GM18861 (cell line): ENCODE results near the gene RUSF1.
A peak's percentile ranks its signal among the peaks of the same experiment; 100 is the strongest.
"Not testable (repeated sequence)": the region's sequence is repeated elsewhere in the genome, so short reads cannot be mapped to it uniquely, and the experiment has no call there.

Source experiments
- ATAC-seq: cut with Tn5 transposase; IDR thresholded peaks from one replicate; pipeline ENCODE4 v1.9.1; 2021; ENCODE audit not compliant: unreplicated experiment

The RUSF1 gene

DNA sequence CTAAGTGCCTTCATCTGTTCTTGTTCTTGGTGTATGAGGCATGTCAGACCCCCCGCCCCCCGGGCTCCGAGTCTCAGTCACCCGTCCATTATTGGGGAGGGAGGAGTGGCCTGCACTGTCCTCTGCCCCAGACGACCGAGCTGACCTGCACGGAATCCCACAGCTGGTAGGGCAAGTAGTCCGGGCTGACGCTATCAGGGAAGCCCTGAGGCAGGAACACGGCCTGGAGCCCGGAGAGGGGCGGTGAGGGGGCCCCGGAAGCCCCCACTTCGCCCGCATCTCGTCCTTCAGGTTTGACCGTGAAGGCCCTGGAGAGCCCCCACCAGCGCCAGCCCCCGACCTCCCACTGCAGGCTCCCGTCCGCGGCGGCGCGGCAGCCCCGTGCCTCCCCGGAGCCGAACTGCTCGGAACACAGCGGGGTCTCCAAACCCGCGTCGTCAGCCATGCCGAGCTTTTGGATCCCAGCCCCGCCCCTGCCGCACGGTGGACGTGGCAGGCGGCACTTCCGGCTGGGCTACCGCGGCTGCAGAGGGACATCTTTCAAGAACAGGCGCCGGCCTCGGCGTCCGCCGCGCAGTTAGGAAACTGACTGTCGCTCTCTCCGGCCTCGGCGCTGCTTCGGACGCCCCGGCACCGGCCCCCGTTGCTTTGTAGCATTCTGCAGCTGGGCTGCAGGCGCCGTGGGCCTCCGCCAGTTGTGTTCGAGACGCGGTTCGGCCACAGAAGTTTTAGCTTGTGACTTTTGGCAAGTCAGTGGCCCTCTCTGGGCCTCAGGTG, at the start of gene RUSF1:
Gene RUSF1, minus strand, starts transcription at position 463 of the 777 bp plus-strand sequence. Its CDS starts 18 bp downstream, at position 445.
- peak; percentile 89 for ATAC-seq

DNA sequence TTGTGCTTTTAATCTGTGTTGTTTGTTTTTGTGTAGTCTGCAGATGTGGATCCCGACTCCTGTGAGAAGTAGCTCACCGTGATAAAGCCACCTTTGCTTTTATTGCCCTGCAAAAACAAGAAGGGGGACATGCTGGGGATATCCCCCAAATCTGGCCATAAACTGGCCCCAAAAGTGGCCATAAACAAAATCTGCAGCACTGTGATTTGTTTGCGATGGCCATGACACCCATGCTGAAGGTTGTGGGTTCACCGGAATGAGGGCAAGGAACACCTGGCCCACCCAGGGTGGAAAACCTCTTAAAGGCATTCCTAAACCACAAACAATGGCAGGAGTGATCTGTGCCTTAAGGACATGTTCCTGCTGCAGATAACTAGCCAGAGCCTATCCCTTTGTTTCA, 34.6 kb upstream of the RUSF1 start:
- ATAC-seq, result no peak

- not testable (repeated sequence) for ATAC-seq
These were observed 31.6 kb upstream of the RUSF1 start for GRCh38 chr16:31539762-31540161.

DNA sequence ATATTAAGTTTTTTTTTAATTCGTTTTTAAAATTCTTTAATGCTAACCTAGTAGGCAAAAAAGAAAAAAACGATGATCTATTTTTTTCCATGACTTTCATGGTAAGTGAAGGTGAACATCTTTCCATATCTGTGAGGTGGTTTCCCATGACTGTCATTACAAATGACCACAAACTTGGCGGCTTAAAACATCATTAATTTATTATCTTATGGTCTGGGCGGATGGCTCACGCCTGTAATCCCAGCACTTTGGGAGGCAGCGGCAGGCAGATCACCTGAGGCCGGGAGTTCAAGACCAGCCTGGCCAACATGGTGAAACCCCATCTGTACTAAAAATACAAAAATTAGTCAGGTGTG, 30.0 kb upstream of the RUSF1 start:
- ATAC-seq, result not testable (repeated sequence)

GRCh38 chr16:31537362-31538242, 29.4 kb upstream of the RUSF1 start:
- no peak for ATAC-seq

DNA sequence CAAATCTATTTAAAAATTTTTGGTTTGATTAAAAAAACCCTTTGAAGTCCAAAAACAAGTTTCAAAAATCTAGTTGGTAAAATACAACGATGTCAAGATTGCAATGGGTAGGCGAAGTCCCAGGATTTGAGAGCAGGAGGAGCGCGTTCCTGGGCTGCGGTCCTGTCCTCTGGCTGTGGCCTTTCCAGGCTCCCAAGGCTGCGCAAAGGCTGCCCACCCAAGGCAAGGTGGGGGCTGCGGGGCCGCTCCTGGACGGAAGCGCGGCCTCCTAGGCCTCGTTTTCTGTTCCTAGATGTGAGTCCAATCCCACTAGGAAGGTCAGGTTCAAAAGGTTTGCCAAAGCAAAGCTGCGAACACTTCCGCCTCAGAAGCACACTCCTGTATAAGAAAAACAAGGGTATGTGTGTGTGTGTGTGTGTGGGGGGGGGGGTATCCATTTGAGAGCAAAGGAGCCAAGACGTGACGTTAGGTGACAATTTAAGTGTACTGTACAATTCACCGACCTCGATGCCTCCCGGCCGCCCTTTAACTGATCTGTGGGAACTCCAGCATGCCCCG, 28.7 kb upstream of the RUSF1 start:
- no peak for ATAC-seq

DNA sequence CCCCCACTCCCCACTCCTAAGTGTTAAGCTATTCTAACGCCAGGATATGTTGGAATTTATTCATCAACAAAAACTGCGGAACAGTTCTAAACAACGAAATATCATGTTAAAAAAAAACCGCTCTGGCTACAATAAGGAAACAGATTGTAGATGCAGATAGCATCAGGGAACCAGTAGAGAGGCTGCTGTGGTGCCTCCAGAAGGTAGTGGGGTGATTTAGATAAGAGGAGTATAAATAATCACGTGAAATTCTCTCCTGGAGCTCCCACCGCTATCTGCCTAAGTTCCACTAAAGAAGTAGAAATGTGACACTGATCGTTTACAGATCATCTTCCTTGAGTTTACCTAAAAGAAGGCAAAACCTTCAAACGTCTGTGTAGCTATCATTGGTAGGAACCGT, 27.5 kb upstream of the RUSF1 start:
- ATAC-seq, result no peak

- no peak for ATAC-seq
These were observed 24.7 kb upstream of the RUSF1 start for GRCh38 chr16:31532896-31533295.

DNA sequence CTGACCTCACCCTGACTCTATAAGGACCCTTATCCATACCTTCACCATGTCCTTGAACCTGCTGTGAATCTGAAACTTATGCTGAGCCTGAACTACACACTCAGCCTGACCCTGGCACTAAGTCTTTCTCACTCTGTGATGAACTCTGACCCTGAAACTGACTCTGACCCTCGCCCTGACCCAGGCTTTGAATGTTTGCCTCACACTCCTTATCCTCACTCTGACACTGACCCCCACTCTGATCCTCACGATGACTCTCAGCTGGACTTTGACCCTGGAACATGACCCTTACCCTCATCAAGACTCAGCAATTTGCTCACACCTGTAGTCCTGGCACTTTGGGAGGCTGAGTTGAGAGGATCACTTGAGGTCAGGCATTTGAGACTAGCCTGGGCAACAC, 23.9 kb upstream of the RUSF1 start:
- no peak for ATAC-seq

DNA sequence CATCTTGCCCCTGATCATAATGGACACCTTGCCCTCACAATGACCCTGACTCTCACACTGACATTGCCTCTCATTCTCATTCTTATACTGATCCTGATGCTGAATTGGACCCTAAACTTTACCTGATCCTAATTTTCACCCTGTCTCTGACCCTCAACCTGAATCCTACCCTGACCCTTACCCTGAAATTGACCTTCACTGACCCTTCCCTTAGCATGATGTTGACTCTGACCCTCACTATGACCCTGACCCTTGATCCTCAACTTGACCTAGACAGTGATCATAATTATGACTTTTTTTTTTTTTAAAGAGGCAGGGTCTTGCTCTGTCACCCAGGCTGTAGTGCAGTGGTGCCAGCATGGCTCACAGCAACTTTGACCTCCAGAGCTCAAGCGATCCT, 22.9 kb upstream of the RUSF1 start:
- ATAC-seq, result no peak

GRCh38 chr16:31530405-31530804, 22.2 kb upstream of the RUSF1 start:
- no peak for ATAC-seq

- no peak for ATAC-seq
These were observed 21.7 kb upstream of the RUSF1 start for GRCh38 chr16:31529937-31530312.

- ATAC-seq, result no peak
These were observed 21.1 kb upstream of the RUSF1 start for GRCh38 chr16:31529108-31529936.

DNA sequence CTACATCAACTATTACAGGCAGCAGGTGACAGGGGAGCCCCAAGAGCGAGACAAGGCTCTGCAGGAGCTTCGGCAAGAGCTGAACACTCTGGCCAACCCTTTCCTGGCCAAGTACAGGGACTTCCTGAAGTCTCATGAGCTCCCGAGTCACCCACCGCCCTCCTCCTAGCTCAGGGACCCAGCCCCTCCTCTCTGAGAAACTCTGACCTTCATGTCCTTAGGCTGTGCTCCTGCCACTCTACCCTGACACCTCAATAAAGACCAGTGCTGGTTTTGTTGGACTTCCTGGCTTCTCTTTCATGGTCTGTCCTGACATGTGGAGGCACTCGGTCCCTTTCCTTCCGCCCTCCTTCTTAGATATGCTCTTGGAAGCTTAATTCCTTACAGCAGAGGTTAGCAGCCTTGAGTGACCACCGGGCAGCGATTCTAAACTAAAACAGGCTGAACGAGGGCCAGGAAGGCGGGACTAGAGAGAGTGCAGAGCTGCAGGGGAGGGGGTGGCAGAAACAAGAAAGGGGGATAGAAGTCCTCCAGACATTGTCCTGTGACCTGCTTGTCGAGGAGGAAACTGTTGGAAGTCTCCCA, 20.4 kb upstream of the RUSF1 start:
- no peak for ATAC-seq

GRCh38 chr16:31527734-31528274, 19.6 kb upstream of the RUSF1 start, which contains the start of gene AHSP:
Gene AHSP (plus strand): TSS chr16:31527900. CDS start chr16:31528140, 240 bp downstream.
- ATAC-seq, result no peak

GRCh38 chr16:31525113-31525512, 16.9 kb upstream of the RUSF1 start:
- no peak for ATAC-seq

- ATAC-seq, result not testable (repeated sequence)
These were observed 15.6 kb upstream of the RUSF1 start for GRCh38 chr16:31523768-31524167.

GRCh38 chr16:31522071-31522470, 13.9 kb upstream of the RUSF1 start:
- no peak for ATAC-seq

- no peak for ATAC-seq
These were observed 13.2 kb upstream of the RUSF1 start for GRCh38 chr16:31521368-31521767.

- no peak for ATAC-seq
These were observed 11.7 kb upstream of the RUSF1 start for GRCh38 chr16:31519759-31520431.
